HepG2 (cell line): ENCODE results near the gene AP4S1. TPM values are rescaled to one million over a fixed set of nuclear protein-coding genes. Genes with fewer than 3 reads are reported as not detected.

ENCODE experiments used
- ADNP ChIP-seq: sonication (generic); formaldehyde crosslinking; IDR thresholded peaks from 2 replicates; pipeline ENCODE4 v1.4.0; 2020; ENCODE audit warnings: missing genetic modification reagents
- AGO1 ChIP-seq: fragments of 200-400 bp; formaldehyde crosslinking; IDR thresholded peaks from 2 replicates; pipeline ENCODE4 v1.6.1; 2017; ENCODE audit warnings: mild to moderate bottlenecking, low read depth, low read length, moderate library complexity; ENCODE audit not compliant: poor library complexity, severe bottlenecking
- AKAP8 ChIP-seq: sonication (generic); formaldehyde crosslinking; IDR thresholded peaks from 2 replicates; pipeline ENCODE4 v1.5.1; 2020; ENCODE audit warnings: mild to moderate bottlenecking, missing genetic modification reagents
- EP300 ChIP-seq, 3 experiments: sonication (generic) in 1 of 3; formaldehyde crosslinking in 1 of 3; IDR thresholded peaks; 2 replicates each; pipeline versions ENCODE4 v1.5.1 to v1.6.1; 2011 to 2020; ENCODE audit warnings: low read depth in 2 of 3, low read length in 2 of 3, borderline replicate concordance in 1 of 3, improper control_type of control experiment in 1 of 3, mild to moderate bottlenecking in 1 of 3, missing genetic modification reagents in 1 of 3, moderate library complexity in 1 of 3
- HHEX ChIP-seq: IDR thresholded peaks from 2 replicates; pipeline ENCODE4 v1.6.1; 2016; ENCODE audit warnings: control low read depth
- KDM2A ChIP-seq: sonication (generic); formaldehyde crosslinking; IDR thresholded peaks from 2 replicates; pipeline ENCODE4 v1.4.0; 2020; ENCODE audit warnings: low read depth, missing genetic modification reagents, borderline replicate concordance
- KMT2B ChIP-seq: IDR thresholded peaks from 2 replicates; pipeline ENCODE4 v1.6.1; 2016; ENCODE audit warnings: missing genetic modification reagents, missing compliant biosample characterization
- NR2C2 ChIP-seq: sonication (generic); formaldehyde crosslinking; IDR thresholded peaks from 2 replicates; pipeline ENCODE4 v1.4.0; 2020; ENCODE audit warnings: missing genetic modification reagents, mild to moderate bottlenecking, moderate library complexity, borderline replicate concordance
- NR3C1 ChIP-seq: sonication (generic); formaldehyde crosslinking; IDR thresholded peaks from 2 replicates; pipeline ENCODE4 v1.4.0; 2020; ENCODE audit warnings: missing genetic modification reagents
- RERE ChIP-seq: IDR thresholded peaks from 2 replicates; pipeline ENCODE4 v1.6.1; 2016; ENCODE audit warnings: low read depth, missing genetic modification reagents, missing compliant biosample characterization
- ZNF660 ChIP-seq: sonication (generic); formaldehyde crosslinking; IDR thresholded peaks from 2 replicates; pipeline ENCODE4 v1.5.1; 2020; ENCODE audit warnings: mild to moderate bottlenecking, low read depth, missing genetic modification reagents, borderline replicate concordance
- polyA plus RNA-seq, 8 experiments: library from polyadenylated mRNA; depleted of rRNA in 3 of 8; stranded (reverse) in 7 of 8; unstranded in 1 of 8; fragments of >200 nt; fragmentation: Illumina TruSeq in 4 of 8; extraction: Trizol in 4 of 8; gene quantifications; 2 replicates each; pipeline versions ENCODE4 v1.2.1 to v1.2.3, GENCODE V29; 2011 to 2016; ENCODE audit warnings: low read depth in 4 of 8, missing spikeins in 1 of 8, mixed read lengths in 1 of 8; ENCODE audit not compliant: insufficient read depth in 1 of 8
- total RNA-seq, 5 experiments: library from RNA; depleted of rRNA; stranded (reverse); fragments of >200 nt; fragmentation: Illumina TruSeq; extraction: Trizol; gene quantifications; 2 replicates each; pipeline ENCODE4 v1.2.3, GENCODE V29; 2016; ENCODE audit warnings: low read depth in 1 of 5
- TF ChIP-seq, protein P1 (sequence below): sonication (generic); formaldehyde crosslinking; IDR thresholded peaks from 2 replicates; pipeline ENCODE4 v1.5.0; 2020; ENCODE audit warnings: missing genetic modification reagents
- TF ChIP-seq, protein P2 (sequence below): sonication (generic); formaldehyde crosslinking; IDR thresholded peaks from 2 replicates; pipeline ENCODE4 v1.5.0; 2020; ENCODE audit warnings: mild to moderate bottlenecking, missing genetic modification reagents
- TF ChIP-seq, protein P3 (sequence below): sonication (generic); formaldehyde crosslinking; IDR thresholded peaks from 2 replicates; pipeline ENCODE4 v1.4.0; 2020; ENCODE audit warnings: missing genetic modification reagents, low read depth, mild to moderate bottlenecking, borderline replicate concordance
- TF ChIP-seq, protein P4 (sequence below): IDR thresholded peaks from 2 replicates; pipeline ENCODE4 v1.6.1; 2016; ENCODE audit warnings: control low read depth

The AP4S1 gene
- total and polyA plus RNA-seq, 2 of the 13 experiments (the other 11 are each of a cell fraction or from before 2014, with no cell fraction given): 3.9 to 21.1 TPM

GRCh38 chr14:31090883-31091764 lies 65.7 kb downstream of the AP4S1 start (continued):
- TF ChIP-seq KDM2A (CRISPR knock-in tag) (no peak), AGO1 (no peak), AKAP8 (CRISPR knock-in tag) (peak; percentile 82), ZNF660 (CRISPR knock-in tag) (no peak), NR2C2 (CRISPR knock-in tag) (peak; percentile 55; the same call in 1 of the 2 replicates), NR3C1 (CRISPR knock-in tag) (no peak), EP300 (IDR thresholded peaks at IDR 0.05; ENCODE audit: low read depth in 2 of 2, low read length in 2 of 2) (peak; percentile 39 to 84), EP300 (CRISPR knock-in tag; IDR thresholded peaks at IDR 0.05; ENCODE audit: borderline replicate concordance) (no peak), KMT2B (CRISPR knock-in tag) (no peak), RERE (CRISPR knock-in tag) (0 out of 2 replicates have a peak, but pooled peaks have one; percentile 37), ADNP (no peak), HHEX (no peak)
- TF ChIP-seq, protein P1, sequence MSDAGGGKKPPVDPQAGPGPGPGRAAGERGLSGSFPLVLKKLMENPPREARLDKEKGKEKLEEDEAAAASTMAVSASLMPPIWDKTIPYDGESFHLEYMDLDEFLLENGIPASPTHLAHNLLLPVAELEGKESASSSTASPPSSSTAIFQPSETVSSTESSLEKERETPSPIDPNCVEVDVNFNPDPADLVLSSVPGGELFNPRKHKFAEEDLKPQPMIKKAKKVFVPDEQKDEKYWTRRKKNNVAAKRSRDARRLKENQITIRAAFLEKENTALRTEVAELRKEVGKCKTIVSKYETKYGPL (CRISPR knock-in tag): no peak
- TF ChIP-seq, protein P2, sequence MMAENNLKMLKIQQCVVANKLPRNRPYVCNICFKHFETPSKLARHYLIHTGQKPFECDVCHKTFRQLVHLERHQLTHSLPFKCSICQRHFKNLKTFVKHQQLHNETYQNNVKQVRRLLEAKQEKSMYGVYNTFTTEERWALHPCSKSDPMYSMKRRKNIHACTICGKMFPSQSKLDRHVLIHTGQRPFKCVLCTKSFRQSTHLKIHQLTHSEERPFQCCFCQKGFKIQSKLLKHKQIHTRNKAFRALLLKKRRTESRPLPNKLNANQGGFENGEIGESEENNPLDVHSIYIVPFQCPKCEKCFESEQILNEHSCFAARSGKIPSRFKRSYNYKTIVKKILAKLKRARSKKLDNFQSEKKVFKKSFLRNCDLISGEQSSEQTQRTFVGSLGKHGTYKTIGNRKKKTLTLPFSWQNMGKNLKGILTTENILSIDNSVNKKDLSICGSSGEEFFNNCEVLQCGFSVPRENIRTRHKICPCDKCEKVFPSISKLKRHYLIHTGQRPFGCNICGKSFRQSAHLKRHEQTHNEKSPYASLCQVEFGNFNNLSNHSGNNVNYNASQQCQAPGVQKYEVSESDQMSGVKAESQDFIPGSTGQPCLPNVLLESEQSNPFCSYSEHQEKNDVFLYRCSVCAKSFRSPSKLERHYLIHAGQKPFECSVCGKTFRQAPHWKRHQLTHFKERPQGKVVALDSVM (CRISPR knock-in tag): no peak
- TF ChIP-seq, protein P3, sequence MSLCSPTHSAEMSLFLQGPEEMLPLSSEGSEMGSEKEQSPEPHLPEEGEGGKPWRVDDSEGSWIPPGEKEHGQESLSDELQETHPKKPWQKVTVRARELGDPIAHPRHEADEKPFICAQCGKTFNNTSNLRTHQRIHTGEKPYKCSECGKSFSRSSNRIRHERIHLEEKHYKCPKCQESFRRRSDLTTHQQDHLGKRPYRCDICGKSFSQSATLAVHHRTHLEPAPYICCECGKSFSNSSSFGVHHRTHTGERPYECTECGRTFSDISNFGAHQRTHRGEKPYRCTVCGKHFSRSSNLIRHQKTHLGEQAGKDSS (CRISPR knock-in tag): peak; percentile 88
- TF ChIP-seq, protein P4, sequence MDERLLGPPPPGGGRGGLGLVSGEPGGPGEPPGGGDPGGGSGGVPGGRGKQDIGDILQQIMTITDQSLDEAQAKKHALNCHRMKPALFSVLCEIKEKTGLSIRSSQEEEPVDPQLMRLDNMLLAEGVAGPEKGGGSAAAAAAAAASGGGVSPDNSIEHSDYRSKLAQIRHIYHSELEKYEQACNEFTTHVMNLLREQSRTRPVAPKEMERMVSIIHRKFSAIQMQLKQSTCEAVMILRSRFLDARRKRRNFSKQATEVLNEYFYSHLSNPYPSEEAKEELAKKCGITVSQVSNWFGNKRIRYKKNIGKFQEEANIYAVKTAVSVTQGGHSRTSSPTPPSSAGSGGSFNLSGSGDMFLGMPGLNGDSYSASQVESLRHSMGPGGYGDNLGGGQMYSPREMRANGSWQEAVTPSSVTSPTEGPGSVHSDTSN (CRISPR knock-in tag): no peak
